ENCODE measurements around the gene TFB2M.

DNA sequence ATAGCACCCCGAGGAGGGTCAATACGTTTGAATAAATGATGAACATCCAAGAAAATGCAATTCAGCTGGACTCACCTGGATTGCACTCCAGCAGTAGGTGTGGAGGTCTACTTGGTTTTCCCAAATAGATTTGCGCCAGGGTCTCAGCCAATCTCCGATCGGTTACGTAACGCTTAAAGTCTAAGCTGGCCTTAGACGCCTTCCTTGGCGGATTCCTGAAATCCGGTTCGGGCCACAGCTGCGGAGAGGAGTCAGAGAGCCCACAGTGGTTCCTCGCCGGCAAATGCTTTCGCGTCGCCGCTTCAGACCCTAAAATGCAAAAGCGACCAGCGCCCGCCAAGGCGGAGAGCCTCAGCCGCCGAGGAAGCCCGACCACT, 322 bp downstream of the TFB2M start:
- TF ChIP-seq POLR2A (IDR thresholded peaks at IDR 0.05), result no peak
- TF ChIP-seq, protein P1, sequence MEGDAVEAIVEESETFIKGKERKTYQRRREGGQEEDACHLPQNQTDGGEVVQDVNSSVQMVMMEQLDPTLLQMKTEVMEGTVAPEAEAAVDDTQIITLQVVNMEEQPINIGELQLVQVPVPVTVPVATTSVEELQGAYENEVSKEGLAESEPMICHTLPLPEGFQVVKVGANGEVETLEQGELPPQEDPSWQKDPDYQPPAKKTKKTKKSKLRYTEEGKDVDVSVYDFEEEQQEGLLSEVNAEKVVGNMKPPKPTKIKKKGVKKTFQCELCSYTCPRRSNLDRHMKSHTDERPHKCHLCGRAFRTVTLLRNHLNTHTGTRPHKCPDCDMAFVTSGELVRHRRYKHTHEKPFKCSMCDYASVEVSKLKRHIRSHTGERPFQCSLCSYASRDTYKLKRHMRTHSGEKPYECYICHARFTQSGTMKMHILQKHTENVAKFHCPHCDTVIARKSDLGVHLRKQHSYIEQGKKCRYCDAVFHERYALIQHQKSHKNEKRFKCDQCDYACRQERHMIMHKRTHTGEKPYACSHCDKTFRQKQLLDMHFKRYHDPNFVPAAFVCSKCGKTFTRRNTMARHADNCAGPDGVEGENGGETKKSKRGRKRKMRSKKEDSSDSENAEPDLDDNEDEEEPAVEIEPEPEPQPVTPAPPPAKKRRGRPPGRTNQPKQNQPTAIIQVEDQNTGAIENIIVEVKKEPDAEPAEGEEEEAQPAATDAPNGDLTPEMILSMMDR (IDR thresholded peaks at IDR 0.05), result no peak

Data from tibial nerve (tissue), 3 donors.